HG02885 (cell line): ENCODE measurements around the gene S1PR1.
"Not testable (repeated sequence)": the region's sequence is repeated elsewhere in the genome, so short reads cannot be mapped to it uniquely, and the experiment has no call there.

Experiments used
- ATAC-seq: cut with Tn5 transposase; IDR thresholded peaks from one replicate; pipeline ENCODE4 v1.9.1; 2021; ENCODE audit warnings: mild to moderate bottlenecking; ENCODE audit not compliant: unreplicated experiment, poor library complexity

The S1PR1 gene

GRCh38 chr1:101236516-101237228 is at the start of gene S1PR1:
TSS of gene S1PR1 (plus strand) at chr1:101237019. CDS start at chr1:101238985, 1,966 bp downstream.
- peak; percentile 22 for ATAC-seq

GRCh38 chr1:101187297-101187696 is 49.5 kb upstream of the S1PR1 start:
- no peak for ATAC-seq

GRCh38 chr1:101188331-101188730 is 48.5 kb upstream of the S1PR1 start:
- no peak for ATAC-seq

- ATAC-seq = not testable (repeated sequence)
Observed at GRCh38 chr1:101188968-101189367, 47.9 kb upstream of the S1PR1 start.

DNA sequence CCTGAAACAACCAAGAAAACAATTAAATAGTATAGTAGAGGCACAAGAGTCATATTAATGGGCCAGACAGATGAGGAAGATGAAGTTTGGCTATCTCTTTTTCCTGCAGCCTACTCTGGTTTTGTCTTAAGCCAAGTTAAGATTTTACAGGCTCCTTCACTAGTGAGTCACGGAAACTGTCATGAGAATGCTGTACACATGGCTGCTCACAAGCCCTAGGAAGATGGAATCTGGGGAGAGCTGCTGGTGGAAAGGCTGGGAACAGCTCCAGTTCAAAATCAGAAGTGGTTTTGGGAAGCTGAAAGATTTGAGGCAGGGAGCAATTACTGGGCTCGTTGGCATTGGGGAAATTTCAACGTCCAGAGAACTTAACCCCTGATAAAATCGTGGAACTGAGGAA is 46.4 kb upstream of the S1PR1 start:
- ATAC-seq = no peak

- no peak for ATAC-seq
Observed at GRCh38 chr1:101191049-101191448, 45.8 kb upstream of the S1PR1 start.

- no peak for ATAC-seq
Observed at GRCh38 chr1:101193733-101194169, 43.1 kb upstream of the S1PR1 start.

GRCh38 chr1:101194746-101195145 is 42.1 kb upstream of the S1PR1 start:
- ATAC-seq = no peak

GRCh38 chr1:101196668-101197067 is 40.2 kb upstream of the S1PR1 start:
- no peak for ATAC-seq

- ATAC-seq = peak; percentile 99
Observed at GRCh38 chr1:101198842-101199636, 37.8 kb upstream of the S1PR1 start.

GRCh38 chr1:101199637-101199982 is 37.2 kb upstream of the S1PR1 start:
- ATAC-seq = no peak

GRCh38 chr1:101200513-101200912 is 36.3 kb upstream of the S1PR1 start:
- no peak for ATAC-seq

DNA sequence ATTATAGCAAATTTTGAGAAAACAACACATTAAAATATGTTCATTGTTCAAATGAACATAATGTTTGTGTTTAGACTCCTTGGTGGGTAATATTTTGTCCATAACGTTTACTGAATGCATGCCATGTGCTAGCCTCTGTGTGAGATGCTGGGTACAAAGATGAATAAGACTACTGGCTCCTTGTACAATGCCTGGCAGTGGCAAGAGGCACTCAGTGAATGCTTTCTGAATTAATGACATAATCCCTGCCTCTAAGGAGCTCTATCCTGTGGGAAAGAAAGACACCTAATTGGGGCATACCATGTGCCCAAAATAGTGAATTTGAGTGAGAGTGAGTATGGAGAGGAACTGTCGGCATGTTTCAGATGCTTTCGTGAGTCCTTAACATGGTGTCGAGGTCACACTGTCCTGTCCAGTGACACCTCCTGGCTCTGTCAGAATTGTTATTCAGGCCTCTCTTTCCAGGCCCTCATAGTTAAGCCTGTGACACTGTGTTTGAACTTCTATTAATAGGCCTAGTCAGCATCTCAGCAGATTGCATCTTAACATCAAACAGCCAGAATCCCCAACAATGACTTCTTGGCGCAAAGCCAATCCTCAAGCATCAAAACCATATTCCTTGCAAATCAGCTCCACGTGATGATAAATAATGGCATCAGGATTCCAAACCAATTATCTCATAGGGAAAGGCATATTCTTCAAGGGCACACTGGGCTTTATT is 32.8 kb upstream of the S1PR1 start:
- no peak for ATAC-seq

DNA sequence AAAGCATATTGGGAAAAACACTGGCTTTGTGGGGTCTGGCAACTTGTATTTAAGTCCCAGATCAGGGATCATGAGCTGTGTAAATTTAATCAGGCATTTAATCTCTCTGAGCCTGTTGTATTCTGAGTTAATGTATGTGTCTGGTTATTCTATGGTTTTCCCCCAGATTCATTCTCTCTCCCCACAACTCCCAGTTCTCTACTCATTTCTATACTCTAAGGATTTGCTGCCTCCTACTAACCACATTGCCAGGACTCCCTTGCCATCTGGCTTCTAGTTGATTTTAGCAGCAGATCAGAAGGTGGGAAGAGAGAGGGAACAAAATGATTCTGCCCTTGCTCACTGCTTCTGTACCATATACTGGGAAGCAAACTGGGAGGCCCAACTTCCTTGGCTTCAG is 31.4 kb upstream of the S1PR1 start:
- no peak for ATAC-seq

DNA sequence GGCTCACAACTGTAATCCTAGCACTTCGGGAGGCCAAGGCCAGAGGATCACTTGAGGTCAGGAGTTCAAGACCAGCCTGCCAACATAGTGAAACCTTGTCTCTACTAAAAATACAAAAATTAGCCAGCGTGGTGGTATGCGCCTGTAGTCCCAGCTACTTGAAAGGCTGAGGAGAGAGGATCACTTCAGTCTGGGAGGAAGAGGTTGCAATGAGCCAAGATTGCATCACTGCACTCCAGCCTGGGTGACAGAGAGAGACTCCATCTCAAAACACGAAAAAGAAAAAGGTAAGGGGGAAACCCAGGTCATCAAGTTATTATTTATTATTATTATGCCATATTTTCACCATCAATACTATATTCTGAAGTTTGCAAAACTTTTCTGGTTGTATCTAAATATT is 30.7 kb upstream of the S1PR1 start:
- ATAC-seq = peak; percentile 64

GRCh38 chr1:101207271-101207670 is 29.5 kb upstream of the S1PR1 start:
- ATAC-seq = not testable (repeated sequence)

DNA sequence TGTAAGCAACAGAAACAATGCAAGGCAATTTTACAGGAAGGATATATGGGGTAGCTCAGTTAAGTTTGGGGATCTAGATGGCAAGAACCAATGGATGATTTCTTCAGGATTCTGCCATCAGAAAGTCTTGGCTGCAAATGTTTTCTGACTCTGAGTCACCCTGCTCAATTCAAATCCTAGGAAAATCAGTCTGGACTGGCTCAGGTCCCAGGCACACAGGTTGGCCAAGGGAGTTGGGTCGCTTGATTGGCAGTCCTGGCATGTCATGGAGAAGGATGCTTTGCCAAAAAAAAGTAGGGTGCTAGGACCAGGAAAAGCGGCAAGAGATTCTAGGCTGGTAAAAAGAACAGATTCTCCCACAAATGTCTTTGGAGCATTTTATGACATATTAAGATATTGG is 28.9 kb upstream of the S1PR1 start:
- no peak for ATAC-seq

DNA sequence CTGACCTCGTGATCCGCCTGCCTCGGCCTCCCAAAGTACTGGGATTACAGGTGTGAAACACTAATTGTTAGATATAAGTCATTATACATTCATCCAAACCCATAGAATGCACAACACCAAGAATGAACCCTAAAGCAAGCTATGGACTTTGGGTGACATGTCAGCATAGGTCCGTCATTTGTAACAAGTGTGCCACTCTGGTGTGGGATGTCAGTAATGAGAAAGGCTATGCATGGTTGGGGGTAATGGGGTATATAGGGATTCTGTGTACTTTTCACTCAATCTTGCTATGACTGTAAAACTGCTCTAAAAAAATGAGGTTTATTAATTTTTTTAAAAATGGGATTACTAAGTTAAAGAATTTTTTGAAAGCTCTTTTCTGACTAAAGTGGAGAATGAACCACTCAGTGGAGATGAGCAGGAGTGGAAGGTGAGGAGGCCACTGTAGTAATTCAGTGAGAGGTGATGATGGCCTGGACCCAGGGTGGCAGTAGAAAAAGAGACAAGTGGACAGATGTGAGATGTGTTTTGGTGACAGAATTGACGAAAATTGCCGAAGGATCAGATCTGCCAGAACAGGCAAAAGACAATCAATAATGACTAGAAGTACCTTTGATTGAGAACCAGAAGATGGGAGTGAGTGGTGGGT is 21.3 kb upstream of the S1PR1 start:
- no peak for ATAC-seq

GRCh38 chr1:101216623-101217022 is 20.2 kb upstream of the S1PR1 start:
- no peak for ATAC-seq

GRCh38 chr1:101217148-101217547 is 19.7 kb upstream of the S1PR1 start:
- no peak for ATAC-seq

GRCh38 chr1:101218968-101219367 is 17.9 kb upstream of the S1PR1 start:
- not testable (repeated sequence) for ATAC-seq
